Activated T-cell treated with anti-CD3 and anti-CD28 coated beads for 48 hours (primary cell): ENCODE measurements around the gene PROK2.

Experiments
- DNase-seq: peaks from one replicate; pipeline ENCODE4 v3.0.0-alpha.2; 2020; ENCODE audit warnings: low read depth

Gene PROK2, protein sequence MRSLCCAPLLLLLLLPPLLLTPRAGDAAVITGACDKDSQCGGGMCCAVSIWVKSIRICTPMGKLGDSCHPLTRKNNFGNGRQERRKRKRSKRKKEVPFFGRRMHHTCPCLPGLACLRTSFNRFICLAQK

DNA sequence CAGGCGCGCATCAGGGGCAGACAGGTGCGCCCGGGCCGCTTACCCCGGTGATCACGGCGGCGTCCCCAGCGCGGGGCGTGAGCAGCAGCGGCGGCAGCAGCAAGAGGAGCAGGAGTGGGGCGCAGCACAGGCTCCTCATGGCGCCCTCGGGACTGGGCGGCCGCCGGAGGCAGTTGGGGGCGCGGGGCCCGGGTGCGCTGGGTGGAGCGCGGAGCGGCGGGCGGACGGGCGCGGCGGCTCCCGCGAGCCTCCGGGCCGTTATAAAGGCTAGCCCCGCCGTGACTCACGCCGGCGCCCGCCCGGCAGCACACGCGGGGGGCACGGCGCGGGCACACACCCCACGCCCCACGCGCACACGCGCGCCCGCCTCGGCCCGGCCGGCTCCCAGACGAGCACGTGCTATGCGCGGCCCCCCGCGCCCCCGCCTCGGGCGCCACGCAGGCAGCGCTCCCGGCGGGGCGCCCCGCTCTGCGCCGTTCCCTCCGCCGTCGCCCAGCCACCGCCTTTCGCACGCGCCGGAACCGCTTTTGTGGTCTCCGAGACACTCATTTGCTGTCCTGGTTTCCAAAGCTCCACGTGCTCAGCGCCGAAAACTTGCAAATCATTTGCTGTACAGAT is at the start of gene PROK2:
PROK2 (minus strand) TSS at position 235 of the 618 bp plus-strand sequence; CDS start at position 139, 96 bp downstream.
- DNase-seq = peak; percentile 29

DNA sequence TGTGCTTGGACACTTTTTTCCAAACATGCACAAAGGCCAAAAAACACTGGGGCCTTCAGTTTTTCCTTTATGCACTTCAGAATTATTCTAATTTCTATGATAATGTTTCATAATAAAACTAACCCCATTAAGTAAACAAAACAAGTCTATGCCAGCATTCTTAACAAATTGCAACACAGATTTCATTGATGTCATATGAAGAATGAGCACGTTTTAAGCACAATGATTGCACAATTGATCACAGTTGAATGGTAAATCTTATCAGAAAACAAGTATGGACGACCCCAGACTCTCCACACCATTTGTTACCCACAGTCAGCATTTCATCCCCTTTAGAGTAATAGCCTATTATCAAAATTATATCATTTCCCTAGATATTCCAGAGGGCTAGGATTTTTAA is 46.7 kb upstream of the PROK2 start:
- DNase-seq = no peak

DNA sequence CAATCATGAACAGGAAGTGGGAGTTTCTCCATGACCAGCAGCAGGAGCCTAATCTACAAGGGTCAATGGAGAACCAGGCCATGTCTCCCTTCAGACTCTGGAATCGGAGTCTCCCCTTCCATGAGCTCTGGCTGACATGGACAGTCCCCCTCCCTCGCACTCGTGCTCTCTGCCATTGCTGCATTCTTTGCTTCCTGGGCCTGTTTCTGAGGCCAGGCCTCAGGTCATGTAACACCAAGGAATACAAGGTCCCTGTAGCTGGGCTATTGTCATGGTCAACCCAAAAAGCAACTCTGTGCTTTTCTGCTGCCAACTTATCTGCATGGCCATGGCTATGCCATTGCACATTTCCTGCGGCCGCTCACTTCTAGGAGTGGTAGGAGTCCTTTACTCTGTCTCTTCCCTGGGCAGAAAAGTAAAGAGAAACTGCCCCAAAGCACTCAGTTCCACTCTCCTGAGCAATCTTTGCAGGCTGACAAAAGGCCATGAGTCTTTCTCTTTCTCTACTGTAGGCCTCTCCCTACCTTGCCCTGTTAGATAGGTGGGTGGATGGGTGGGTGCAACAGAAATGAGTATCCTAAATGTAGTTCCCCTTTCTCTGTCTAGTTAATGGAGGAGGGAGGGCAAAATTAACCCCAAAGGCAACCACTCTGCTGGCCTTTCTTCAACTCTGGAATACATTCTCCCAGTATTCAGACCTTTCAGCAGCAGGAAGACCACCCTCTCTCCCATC is 40.8 kb upstream of the PROK2 start:
- DNase-seq = no peak

DNA sequence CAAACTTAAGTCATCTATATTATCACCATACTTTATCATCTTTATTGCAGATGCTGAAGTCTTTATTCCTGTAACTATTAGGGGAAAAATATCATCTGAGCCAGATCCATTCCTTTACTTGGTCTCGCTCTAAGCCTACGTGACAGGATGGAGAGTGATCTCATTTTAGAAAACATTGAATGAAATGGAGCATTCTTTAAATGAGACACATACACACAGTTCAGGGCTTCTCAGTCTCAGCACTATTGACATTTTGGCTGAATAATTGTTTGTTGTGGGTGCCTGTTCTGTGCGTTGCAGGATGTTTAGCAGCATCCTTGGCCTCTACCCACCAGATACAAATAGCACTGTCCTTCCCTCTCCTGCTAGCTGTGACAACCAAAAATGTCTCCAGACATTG is 36.2 kb upstream of the PROK2 start:
- no peak for DNase-seq

DNA sequence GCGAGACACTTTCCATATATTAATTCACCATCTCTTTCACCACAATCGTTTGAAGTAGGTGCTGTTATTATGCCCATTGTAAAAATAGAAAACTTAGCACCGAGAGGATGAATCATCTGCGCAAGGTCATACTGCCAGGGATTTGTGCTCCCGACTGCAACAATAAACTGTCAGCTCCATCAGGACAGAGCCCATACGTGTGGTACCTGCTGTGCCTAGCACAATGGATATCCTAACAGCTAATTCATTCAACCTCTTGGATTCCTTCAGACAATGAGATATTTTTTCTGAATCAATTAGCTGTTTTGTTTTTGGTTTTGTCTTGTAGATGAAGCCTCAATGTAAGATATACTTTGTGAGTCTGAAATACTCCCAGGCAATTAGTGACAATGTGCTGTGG is 32.3 kb upstream of the PROK2 start:
- no peak for DNase-seq

DNA sequence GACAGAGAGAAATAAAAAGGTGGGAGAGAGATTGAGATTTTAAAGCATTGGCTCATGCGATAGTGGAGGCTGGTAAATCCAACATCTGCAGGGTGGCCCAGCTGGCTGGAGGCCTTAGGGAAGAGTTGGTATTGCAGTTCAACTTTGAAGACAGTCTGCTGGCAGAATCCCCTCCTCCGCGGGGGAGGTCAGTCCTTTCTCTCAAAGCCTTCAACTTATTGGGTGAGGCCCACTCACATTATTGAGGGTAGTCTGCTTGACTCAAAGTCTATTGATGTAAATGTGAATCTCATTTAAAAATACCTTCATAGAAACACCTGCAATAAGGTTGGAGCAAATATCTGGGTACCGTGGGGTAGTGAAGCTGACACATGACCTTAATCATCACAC is 31.8 kb upstream of the PROK2 start:
- DNase-seq = no peak

DNA sequence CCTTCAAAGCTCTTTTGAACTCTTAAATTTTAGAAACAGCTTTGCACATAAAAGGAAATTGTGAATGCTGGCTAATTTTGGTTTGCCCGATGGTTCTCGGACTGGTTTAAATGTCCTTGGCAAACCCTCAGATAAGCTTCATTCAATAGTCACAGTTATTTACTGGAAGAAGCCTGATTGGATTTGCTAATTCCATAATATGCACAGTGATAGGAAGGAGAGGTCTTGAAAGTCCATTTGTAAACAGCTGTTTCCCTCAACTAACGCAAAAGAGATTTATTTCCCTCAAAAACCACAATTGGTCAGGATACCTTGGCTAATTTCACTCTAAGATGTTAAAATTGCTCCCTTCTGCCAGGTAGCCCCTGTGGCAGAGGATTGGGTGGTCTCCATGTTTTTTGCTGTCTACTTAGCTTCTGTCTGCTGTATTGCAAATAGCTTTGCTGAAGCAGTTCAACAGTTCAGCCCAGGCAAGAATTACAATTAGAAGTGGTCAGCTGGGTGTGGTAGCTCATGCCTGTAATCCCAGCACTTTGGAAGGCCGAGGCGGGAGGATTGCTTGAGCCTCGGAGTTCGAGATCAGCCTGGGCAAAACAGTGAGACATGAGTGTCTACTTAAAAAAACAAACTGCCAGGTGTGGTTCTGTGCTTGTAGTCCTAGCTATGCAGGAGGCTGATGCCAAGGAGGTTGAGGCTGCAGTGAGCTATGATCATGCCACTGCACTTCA is 30.6 kb upstream of the PROK2 start:
- no peak for DNase-seq

DNA sequence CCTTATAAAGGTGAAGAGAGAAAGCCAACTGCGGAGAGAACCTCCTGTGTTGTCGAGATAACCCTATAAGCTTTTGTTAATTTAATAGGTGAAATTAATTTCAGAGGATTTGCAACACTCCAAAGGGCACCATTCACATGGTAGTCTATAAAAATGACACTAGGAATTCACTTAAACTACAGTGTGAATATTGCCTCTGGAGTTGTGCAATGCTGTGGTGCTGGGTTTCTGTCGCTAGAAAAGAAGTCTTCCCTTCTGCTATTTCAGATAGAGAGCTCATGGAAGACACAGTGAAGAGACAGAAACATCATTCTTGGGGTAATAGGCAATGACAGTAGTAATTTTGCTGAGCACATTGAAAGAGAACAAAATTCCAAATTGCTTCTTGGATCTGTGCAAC is 28.8 kb upstream of the PROK2 start:
- DNase-seq = no peak

DNA sequence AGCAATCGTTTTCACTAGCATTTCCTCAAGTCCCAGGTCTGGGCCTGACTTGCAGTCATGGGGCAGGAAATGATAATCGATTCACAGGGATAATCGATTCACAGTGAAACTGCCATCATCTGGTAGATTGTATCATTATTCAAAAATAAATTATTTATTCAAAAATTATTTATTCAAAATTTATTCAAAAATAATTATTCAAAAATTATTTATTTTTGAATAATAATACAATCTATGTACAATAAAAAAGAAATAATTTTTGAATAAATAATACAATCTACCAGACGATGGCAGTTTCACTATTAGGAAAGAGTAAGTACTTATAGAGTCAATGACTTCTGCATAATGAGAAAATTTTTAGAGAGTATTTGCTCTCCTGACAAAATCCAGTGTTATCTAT is 28.1 kb upstream of the PROK2 start:
- no peak for DNase-seq

DNA sequence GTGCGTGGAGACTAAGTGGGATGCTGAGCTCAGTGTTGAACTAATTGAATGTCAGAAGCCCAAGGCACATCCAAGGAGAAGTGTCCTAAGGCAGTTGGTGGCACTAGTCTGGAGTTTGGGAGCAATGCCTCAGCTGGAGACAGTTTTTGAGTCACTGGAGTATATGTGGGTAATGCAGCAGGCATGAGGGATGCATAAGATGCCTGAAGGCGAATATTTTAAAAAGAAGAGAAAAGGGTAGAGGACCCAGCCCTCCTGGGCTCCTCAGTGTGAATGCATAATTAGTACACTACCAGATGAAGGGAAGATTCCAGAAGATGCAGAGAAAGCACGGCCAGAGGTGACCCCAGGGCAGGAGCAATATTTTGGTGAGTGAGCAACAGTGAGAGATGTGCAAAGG is 25.1 kb upstream of the PROK2 start:
- DNase-seq = no peak

DNA sequence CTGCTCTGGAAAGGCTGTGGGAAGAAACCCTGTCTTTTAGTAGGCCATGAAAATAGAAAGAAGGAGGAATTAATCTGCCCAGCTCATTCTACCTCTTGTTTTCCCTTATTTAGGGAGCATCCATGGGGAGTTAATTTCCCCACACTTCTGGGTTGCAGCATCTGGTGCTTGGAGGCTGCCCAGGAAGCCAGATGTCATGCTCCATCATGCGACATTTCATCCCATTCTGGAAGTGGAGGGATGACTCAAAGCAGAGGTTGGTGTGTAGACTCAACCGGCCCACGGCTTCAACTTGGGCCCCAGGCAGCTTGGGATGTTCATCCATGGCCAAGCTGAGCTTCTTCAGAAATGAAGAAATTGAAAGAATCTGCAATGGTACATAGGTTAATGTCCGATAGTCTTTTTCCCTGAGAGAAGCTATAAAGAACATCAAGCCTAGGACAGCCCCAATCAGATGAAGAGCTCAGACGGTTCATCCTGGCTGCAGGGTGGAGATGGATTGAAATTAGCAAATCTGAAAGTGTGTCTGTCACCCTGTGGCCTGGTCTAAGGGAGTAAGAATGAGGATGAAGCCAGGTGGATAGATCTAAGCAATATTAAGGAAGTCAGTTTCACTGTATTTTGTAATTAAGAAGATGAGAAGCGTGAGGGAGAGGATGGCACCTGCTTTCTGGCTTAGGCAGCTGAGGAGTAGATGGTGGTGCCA is 24.5 kb upstream of the PROK2 start:
- DNase-seq = no peak

DNA sequence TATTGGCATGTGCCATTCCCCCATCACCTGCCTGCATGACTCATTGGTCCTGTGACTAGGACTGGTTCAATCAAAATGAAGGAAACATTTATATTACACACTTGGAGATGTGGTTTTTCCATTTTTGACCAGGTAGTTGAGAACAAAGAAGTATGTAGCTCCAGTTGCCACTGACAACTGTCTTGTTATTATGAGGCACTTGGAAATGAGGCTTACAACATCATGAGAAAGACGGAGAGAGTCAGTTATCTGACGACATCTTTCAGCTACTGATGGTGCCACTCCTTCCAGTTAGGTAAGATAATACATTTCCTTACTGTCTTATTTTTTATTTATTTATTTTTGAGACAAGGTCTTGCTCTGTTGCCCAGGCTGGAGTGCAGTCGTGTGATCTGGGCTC is 21.8 kb upstream of the PROK2 start:
- DNase-seq = no peak

DNA sequence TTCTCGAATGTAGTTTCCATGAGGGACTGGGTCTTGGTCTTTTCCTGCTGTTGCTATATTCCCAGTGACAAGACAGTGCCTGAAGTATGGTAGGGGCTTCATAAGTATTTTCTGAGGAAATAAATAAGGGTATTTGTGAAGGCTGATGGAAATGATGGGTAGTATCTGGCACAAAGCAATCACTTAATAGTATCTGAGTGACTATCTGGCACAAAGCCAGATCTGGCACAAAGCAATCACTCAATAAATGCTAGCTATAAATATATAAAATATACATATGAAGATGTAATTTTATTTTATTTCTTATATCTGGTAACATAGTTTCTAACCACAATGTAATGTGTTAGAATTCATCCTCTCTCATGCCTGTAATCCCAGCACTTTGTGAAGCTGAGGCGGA is 20.7 kb upstream of the PROK2 start:
- no peak for DNase-seq

DNA sequence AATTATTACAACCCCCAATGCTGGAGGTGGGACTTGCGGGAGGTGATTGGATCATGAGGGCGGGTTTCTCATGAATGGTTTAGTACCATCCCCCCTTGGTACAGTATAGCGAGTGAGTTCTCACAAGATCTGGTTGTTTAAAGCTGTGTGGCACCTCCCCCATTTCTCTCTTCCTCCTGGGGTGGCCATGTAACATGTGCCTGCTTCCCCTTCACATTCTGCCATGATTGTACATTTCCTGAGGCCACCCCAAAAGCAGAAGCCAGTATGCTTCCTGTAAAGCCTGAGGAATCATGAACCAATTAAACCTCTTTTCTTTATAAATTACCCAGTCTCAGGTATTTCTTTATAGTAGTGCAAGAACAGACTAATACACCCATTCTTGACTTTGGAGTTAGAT is 20.3 kb upstream of the PROK2 start:
- no peak for DNase-seq

DNA sequence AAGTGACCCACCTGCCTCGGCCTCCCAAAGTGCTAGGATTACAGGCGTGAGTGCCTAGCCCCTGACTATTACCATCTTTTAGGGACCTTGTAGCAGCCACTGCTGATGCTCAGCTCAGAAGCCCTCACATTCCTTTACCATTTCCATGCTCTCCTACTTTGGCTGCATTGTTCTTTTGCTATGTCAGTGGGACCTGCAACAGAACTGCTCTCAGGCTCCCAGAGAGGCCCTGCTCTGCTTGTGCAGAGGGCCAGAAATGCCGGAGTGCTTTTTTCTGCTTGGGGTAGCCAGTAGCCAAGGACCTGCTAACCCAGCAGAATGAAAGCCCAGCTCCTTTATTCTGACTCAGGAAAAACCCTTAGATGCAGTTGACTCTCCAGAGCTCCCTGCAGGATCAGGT is 18.3 kb upstream of the PROK2 start:
- DNase-seq = no peak

DNA sequence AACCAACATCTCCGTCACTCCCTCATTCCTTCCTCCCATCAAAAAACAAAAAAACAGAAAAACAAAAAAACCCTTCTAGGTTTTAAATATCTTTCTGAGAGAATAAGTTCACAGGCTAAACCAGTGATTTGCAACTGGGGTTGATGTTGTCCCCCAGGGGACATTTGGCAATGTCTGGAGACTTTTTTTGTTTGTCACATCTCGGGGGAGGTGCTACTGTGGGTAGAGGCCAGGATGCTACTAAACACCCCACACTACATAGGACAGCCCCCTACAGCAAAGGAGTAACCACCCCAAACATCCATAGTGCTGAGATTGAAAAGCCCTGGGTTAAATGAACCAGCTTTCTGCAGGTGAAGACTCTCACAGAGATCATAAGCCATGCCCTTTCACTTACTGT is 17.0 kb upstream of the PROK2 start:
- no peak for DNase-seq

DNA sequence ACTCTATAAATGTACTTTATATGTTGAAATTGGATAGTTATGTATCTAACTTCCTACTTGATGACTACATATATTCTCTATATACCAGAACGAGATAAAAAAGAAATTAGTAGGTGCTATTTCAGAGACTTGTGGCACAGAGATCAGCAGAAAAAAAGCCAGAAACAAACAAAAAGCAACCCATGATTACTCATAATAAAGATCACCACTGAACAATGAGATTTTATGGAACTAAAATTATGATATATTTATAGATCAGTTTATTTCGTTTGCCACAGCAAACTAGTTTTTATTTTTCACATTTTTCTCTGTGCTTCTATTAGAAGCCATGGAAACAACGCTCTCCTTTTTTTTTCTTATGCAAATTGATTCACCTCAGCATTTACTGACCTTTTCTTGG is 15.1 kb upstream of the PROK2 start:
- no peak for DNase-seq

DNA sequence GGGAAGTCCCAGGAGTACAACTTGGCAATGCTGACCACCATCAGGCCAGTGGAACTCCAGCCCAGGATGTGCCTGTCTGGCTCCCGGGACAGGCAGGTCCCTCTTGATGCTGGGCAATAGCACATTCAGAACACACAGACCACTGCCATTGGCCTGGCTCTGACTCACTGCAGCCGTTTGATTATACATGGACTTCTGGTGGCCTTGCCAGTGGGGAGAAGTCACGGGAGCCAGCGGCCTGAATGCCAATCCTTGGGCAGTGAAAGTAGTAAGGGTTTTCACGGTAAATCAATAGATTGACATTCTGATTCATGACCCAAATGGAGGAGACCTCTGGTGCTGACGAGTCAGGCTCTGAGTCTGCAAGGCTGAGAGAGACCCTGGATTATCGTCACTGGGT is 12.5 kb upstream of the PROK2 start:
- no peak for DNase-seq

DNA sequence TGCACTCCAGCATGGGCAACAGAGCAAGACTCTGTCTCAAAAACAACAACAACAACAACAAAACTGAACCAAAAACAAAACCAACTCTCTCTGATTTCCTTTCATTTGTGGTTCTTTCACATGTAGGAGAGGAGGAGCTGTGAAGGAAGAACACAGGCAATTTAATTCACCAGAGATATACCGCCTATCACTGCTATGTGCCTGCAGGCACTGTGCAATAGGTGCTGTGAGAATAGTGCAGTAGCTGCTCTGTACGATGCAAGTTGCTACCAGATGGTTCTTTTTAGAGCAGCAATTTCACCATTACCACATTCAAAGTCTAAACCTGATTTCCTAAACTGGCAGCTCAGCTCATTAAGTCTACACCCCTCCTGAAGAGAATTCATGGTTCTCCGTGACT is 11.3 kb upstream of the PROK2 start:
- no peak for DNase-seq

DNA sequence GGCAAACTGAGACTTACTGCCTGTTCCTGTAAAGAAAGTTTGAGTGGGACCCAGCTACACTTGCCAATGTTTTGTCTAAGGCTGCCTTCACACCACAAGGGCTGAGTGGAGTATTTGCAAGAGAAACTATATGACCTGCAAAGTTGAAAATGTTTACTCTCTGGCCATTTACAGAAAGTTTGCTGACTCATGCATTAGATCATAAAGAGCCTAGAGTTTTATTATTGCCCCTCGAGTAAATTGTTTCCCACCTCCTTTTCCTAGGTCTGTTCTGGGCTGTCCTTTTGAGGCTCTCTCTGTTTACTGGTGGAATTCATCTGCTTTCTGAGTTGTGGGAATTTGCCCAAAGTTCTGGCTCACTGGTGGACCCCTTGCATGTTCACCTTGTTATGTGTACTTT is 6.7 kb upstream of the PROK2 start:
- DNase-seq = no peak

DNA sequence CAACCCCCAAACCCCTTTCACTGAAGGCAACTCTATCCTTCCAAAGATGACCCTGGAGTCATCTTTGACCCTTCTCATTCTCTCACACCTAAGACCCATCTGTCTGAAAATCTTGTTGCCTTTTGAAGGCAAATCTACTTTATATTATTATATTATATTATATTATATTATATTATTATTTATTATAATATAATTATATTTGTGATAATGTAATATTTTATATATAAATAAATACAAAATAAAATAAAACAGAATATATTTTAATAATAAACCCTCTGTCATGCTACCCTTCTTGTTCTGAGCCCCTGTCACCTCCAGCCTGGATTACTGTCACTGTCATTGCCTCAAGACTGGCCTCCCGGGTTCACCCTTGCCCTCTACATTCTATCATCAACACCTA is 5.0 kb upstream of the PROK2 start:
- no peak for DNase-seq

DNA sequence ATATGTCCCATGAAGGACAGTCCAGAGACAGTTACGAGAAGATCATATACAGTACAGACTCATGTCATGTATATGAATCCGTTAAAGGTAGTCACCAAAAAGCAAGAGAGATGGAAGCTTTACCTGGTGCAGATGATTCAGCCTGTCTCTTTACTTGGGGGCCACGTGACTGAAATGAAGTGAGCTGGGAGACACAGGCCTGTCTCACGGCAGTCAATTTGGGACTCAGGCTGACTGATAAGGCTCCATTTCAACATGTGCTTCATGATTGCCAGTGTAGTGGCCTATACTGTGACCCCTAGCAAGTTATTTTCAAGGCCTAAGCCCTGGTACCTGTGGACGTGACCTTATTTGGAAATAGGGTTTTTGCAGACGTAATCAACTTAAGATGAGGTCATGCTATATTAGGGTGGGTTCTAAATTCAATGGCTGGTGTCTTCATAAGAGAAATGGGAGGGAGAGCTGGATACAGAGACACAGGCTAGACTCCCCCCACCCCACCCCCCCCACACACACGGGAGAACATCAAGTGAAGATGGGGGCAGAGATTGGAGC is 3.0 kb upstream of the PROK2 start:
- DNase-seq = no peak
